GM12878 (cell line): ENCODE results near the gene CD69. TPM values are rescaled to one million over a fixed set of nuclear protein-coding genes. Genes with fewer than 3 reads are reported as not detected.

ENCODE experiments used
- ATAC-seq: fragments of 200-7000 bp; cut with Tn5 transposase; 3 replicates; pipeline ENCODE4 v1.9.1; 2020; ENCODE audit warnings: mild to moderate bottlenecking, moderate library complexity
- BruUV-seq: library from RNA; stranded (reverse); fragments of 400-500 nt; replicated peaks from 2 replicates; lab custom pipeline; 2021; lab: Mats Ljungman, UMichigan
- CTCF ChIA-PET: fragments of 300-600 bp; sonication (Branson Sonifier 250); formaldehyde crosslinking; extraction: SDS; loops from one replicate; lab custom pipeline; 2021; ENCODE audit warnings: inconsistent platforms; lab: Yijun Ruan, JAX
- POLR2A ChIA-PET: fragments of 350-600 bp; formaldehyde crosslinking; extraction: SDS; loops from one replicate; lab custom pipeline; 2021; ENCODE audit warnings: inconsistent platforms; lab: Charles Lee
- RAD21 ChIA-PET: fragments of 300-600 bp; sonication (Branson Sonifier 250); formaldehyde crosslinking; loops from one replicate; lab custom pipeline; 2023; ENCODE audit warnings: antibody characterized with exemption; ENCODE audit not compliant: unreplicated experiment; lab: Charles Lee
- SMC1A ChIA-PET: fragments of 300-600 bp; sonication (Branson Sonifier 250); formaldehyde crosslinking; loops from one replicate; lab custom pipeline; 2023; ENCODE audit not compliant: unreplicated experiment, uncharacterized antibody; lab: Charles Lee
- DNase-seq: peaks from one replicate; pipeline ENCODE4 v3.0.0-alpha.2; 2011; ENCODE audit warnings: low read depth, low spot score
- FAIRE-seq: peaks from 3 replicates; lab custom pipeline; 2011; peaks lifted over from hg19 to GRCh38; lab: Jason Lieb, UNC
- H2AFZ ChIP-seq: 2 replicates; pipeline ENCODE4 v1.6.0; 2011; ENCODE audit warnings: low read depth, low read length, control low read depth; ENCODE audit not compliant: control insufficient read depth
- H3K27ac ChIP-seq: 2 replicates; pipeline ENCODE4 v1.5.1; 2011; ENCODE audit warnings: control low read depth; ENCODE audit not compliant: control insufficient read depth, insufficient read depth
- H3K27me3 ChIP-seq, 2 experiments: replicated peaks in 1 of 2; 2 replicates each; pipeline versions ENCODE4 v1.6.0 to v1.6.1; 2011; ENCODE audit warnings: low read length in 1 of 2; ENCODE audit not compliant: control insufficient read depth in 2 of 2, insufficient read depth in 2 of 2
- H3K36me3 ChIP-seq, 2 experiments: 2 replicates each; pipeline ENCODE4 v1.5.1; 2011; ENCODE audit warnings: low read length in 1 of 2; ENCODE audit not compliant: control insufficient read depth in 2 of 2, insufficient read depth in 2 of 2
- H3K4me1 ChIP-seq: 2 replicates; pipeline ENCODE4 v1.6.1; 2011; ENCODE audit warnings: mild to moderate bottlenecking, low read length, moderate library complexity, mixed read lengths; ENCODE audit not compliant: control insufficient read depth, insufficient read depth
- H3K4me2 ChIP-seq: 2 replicates; pipeline ENCODE4 v1.6.0; 2011; ENCODE audit warnings: control low read depth; ENCODE audit not compliant: control insufficient read depth, insufficient read depth
- H3K4me3 ChIP-seq: fragments of 200-600 bp; sonication (generic); 2 replicates; pipeline ENCODE4 v1.5.1; 2016
- H3K79me2 ChIP-seq: 2 replicates; pipeline ENCODE4 v1.6.0; 2011; ENCODE audit warnings: low read length; ENCODE audit not compliant: control insufficient read depth, insufficient read depth
- H3K9ac ChIP-seq: 2 replicates; pipeline ENCODE4 v1.8.0; 2011; ENCODE audit warnings: low read length, control low read depth, mixed read lengths; ENCODE audit not compliant: control insufficient read depth, insufficient read depth
- H3K9me3 ChIP-seq: replicated peaks from 3 replicates; pipeline ENCODE4 v1.5.1; 2011; ENCODE audit warnings: mild to moderate bottlenecking, low read length; ENCODE audit not compliant: control insufficient read depth, insufficient read depth
- H4K20me1 ChIP-seq: 2 replicates; pipeline ENCODE4 v1.6.0; 2011; ENCODE audit not compliant: control insufficient read depth, insufficient read depth
- ESRRA ChIP-seq: IDR thresholded peaks from 2 replicates; pipeline ENCODE4 v1.6.1; 2012; ENCODE audit warnings: mild to moderate bottlenecking, low read length, improper control_type of control experiment
- JUNB ChIP-seq: IDR thresholded peaks from 2 replicates; pipeline ENCODE4 v1.6.1; 2016; ENCODE audit warnings: antibody characterized with exemption, mild to moderate bottlenecking
- RBBP5 ChIP-seq: fragments of 200-600 bp; sonication (generic); conservative IDR thresholded peaks from 2 replicates; pipeline ENCODE4 v1.6.1; 2016
- SP1 ChIP-seq: IDR thresholded peaks from one replicate; pipeline ENCODE4 v1.6.1; 2011; ENCODE audit warnings: low read depth, low read length
- WGBS: methylation state at CpG from one replicate; pipeline ENCODE4 v1.1.6; 2016; ENCODE audit warnings: low lambda C conversion rate; ENCODE audit not compliant: insufficient replicate concordance, insufficient coverage; ENCODE audit errors: missing lambda C conversion rate; 5-methylcytosine and 5-hydroxymethylcytosine counted together
- in situ Hi-C: fragments of 300-500 bp; cut with MboI; formaldehyde crosslinking; loops from 9 replicates; pipeline ENCODE4 v1.14.3; 2018; ENCODE audit warnings: mixed read lengths
- intact Hi-C: fragments of 100-400 bp; cut with micrococcal nuclease; formaldehyde crosslinking; loops from one replicate; pipeline ENCODE4 v1.14.2; 2022; ENCODE audit not compliant: unreplicated experiment
- polyA plus RNA-seq, 11 experiments: library from polyadenylated mRNA; depleted of rRNA in 4 of 11; unstranded in 6 of 11; stranded (reverse) in 5 of 11; fragments of >200 nt; fragmentation: Nextera tagmentation in 4 of 11; fragmentation: Illumina TruSeq in 1 of 11; extraction: Ambion mirVana in 4 of 11; extraction: Trizol in 1 of 11; gene quantifications; 1 replicate in 1 of 11; 2 replicates in 10 of 11; pipeline versions ENCODE4 v1.2.1 to v1.2.3, GENCODE V29; 2011 to 2016; ENCODE audit warnings: inconsistent platforms in 2 of 11, missing spikeins in 2 of 11, low read depth in 1 of 11
- total RNA-seq, 4 experiments: library from RNA; depleted of rRNA in 3 of 4; stranded (reverse); fragments of >200 nt in 3 of 4; fragmentation: Illumina TruSeq in 1 of 4; extraction: Trizol in 1 of 4; gene quantifications; 2 replicates each; pipeline versions ENCODE4 v1.2.1 to v1.2.3, GENCODE V29; 2013 to 2021
- TF ChIP-seq, protein P1 (sequence below): IDR thresholded peaks from 2 replicates; pipeline ENCODE4 v1.6.1; 2012; ENCODE audit warnings: mild to moderate bottlenecking, low read depth, low read length

CD69 gene
- total and polyA plus RNA-seq, 10 of the 15 experiments (the other 5 are each of a cell fraction or from before 2014, with no cell fraction given) = 7.3 to 156 (median 15.0) TPM

DNA sequence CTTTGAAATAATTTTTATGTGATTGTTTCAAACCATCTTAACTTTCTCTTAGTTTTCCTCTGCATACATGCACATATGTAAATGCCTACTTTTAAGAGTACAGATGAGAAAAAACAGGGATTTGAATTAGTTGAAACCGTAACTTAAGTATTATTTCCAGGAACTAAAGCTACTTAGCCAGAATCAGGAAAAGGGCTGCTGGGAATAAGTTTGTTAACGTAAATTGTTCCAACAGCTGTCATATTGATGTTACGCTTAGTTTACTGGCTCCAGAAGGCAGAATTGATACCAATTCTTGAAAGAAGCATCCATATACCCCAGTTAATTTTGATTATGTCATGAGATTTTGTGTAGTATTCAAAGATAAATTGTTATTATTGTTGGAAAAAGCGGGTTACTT lies 48.6 kb upstream of the CD69 start (continued):
- TF ChIP-seq SP1 (no peak), JUNB (no peak), RBBP5 (no peak)
- TF ChIP-seq, protein P1, sequence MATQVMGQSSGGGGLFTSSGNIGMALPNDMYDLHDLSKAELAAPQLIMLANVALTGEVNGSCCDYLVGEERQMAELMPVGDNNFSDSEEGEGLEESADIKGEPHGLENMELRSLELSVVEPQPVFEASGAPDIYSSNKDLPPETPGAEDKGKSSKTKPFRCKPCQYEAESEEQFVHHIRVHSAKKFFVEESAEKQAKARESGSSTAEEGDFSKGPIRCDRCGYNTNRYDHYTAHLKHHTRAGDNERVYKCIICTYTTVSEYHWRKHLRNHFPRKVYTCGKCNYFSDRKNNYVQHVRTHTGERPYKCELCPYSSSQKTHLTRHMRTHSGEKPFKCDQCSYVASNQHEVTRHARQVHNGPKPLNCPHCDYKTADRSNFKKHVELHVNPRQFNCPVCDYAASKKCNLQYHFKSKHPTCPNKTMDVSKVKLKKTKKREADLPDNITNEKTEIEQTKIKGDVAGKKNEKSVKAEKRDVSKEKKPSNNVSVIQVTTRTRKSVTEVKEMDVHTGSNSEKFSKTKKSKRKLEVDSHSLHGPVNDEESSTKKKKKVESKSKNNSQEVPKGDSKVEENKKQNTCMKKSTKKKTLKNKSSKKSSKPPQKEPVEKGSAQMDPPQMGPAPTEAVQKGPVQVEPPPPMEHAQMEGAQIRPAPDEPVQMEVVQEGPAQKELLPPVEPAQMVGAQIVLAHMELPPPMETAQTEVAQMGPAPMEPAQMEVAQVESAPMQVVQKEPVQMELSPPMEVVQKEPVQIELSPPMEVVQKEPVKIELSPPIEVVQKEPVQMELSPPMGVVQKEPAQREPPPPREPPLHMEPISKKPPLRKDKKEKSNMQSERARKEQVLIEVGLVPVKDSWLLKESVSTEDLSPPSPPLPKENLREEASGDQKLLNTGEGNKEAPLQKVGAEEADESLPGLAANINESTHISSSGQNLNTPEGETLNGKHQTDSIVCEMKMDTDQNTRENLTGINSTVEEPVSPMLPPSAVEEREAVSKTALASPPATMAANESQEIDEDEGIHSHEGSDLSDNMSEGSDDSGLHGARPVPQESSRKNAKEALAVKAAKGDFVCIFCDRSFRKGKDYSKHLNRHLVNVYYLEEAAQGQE = no peak
- TF ChIP-seq, all 136 proteins: peak for 0

DNA sequence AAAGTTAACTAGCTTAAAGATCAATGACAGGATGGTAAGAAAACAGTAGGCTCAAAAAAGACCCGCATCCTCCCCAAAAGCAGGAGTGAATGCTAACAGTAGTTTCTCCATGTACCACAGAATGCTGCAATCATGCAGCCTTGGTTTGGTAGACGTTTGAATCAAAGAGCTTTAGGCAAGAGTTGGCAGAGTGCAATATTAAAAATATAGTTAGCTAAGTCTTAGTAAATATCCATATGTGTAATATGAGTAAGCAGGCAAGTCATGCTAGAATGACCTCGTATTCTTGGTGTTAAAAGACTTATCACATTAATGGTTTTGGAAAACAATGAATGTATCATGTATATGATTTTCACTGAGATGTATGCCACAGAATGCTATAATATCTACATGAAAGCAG lies 47.8 kb upstream of the CD69 start:
- Histone ChIP-seq H3K79me2 (no peaks in the 10 kb centered on the region), H3K27ac (no peak overlapping the region), H3K4me3 (no peak overlapping the region), H3K9ac (no peak overlapping the region), H4K20me1 (no peaks in the 10 kb centered on the region), H3K36me3 (no peaks in the 10 kb centered on the region), H3K9me3 (no peaks in the 10 kb centered on the region), H3K27me3 (no peaks in the 10 kb centered on the region; a peak in 1 of 4 replicates), H3K4me2 (no peak overlapping the region), H3K4me1 (no peaks in the 10 kb centered on the region), H2AFZ (no peak overlapping the region)
- in situ Hi-C loops = no loop called here
- ATAC-seq = no peak
- intact Hi-C loops = no loop called here
- no peak for DNase-seq
- BruUV-seq = no TSS peak
- CTCF ChIA-PET = interaction anchor here (1.0 to 7.8 kb wide), 6 partner anchors 9 to 118 kb away, joined by 3 to 67 read pairs (median 10); no protein-coding TSS in a partner anchor
- SMC1A ChIA-PET = interaction anchor here (0.6 to 6.5 kb wide), 5 partner anchors 11 to 133 kb away, joined by 3 to 34 read pairs (median 4); no protein-coding TSS in a partner anchor
- FAIRE-seq = no peak
- RAD21 ChIA-PET = interaction anchor here (0.7 to 3.4 kb wide), 3 partner anchors 10 to 58 kb away, joined by 3 to 15 read pairs (median 6); no protein-coding TSS in a partner anchor
- no peak for TF ChIP-seq ESRRA
- POLR2A ChIA-PET = no interaction called here
- 13% methylated on average over 3 of the region's 3 CpGs for WGBS
